GM19193 (cell line): ENCODE data around the gene LUC7L3.

Experiments
- POLR2A ChIP-seq: IDR thresholded peaks from 4 replicates; pipeline ENCODE4 v1.6.1; 2011; ENCODE audit not compliant: insufficient read depth, insufficient read length; ENCODE audit errors: extremely low read depth

LUC7L3 gene

GRCh38 chr17:50715471-50715870 is 3.9 kb upstream of the LUC7L3 start:
- no peak for TF ChIP-seq POLR2A

- no peak for TF ChIP-seq POLR2A
These were observed 756 bp downstream of the LUC7L3 start for GRCh38 chr17:50719924-50720794.

- TF ChIP-seq POLR2A = no peak
These were observed 2.0 kb downstream of the LUC7L3 start for GRCh38 chr17:50721194-50722010.

- no peak for TF ChIP-seq POLR2A
These were observed 3.3 kb downstream of the LUC7L3 start for GRCh38 chr17:50722746-50723145.

GRCh38 chr17:50725769-50726655 is 6.6 kb downstream of the LUC7L3 start:
- TF ChIP-seq POLR2A = no peak

- TF ChIP-seq POLR2A = no peak
These were observed 8.7 kb downstream of the LUC7L3 start for GRCh38 chr17:50728112-50728429.

GRCh38 chr17:50728881-50729765 is 9.7 kb downstream of the LUC7L3 start:
- TF ChIP-seq POLR2A = no peak

GRCh38 chr17:50731575-50732460 is 12.4 kb downstream of the LUC7L3 start:
- TF ChIP-seq POLR2A = no peak

- no peak for TF ChIP-seq POLR2A
These were observed 15.9 kb downstream of the LUC7L3 start for GRCh38 chr17:50735287-50735686.

GRCh38 chr17:50737118-50737698 is 17.8 kb downstream of the LUC7L3 start:
- no peak for TF ChIP-seq POLR2A

GRCh38 chr17:50739098-50739497 is 19.7 kb downstream of the LUC7L3 start:
- TF ChIP-seq POLR2A = no peak

GRCh38 chr17:50745631-50746030 is 26.2 kb downstream of the LUC7L3 start:
- TF ChIP-seq POLR2A = no peak

- no peak for TF ChIP-seq POLR2A
These were observed 29.8 kb downstream of the LUC7L3 start for GRCh38 chr17:50749245-50749644.
